Right lobe of liver (tissue), 6 donors: Measurements from ENCODE around the gene GCKR. TPM values are rescaled to one million over a fixed set of nuclear protein-coding genes. Genes with fewer than 3 reads are reported as not detected.

ENCODE experiments used
- ATAC-seq, 4 donors: fragments of 200-7000 bp; cut with Tn5 transposase; one replicate each; pipeline ENCODE4 v1.9.1; 2020; ENCODE audit warnings: mild to moderate bottlenecking in 4 of 4, moderate library complexity in 4 of 4
- DNase-seq, 3 donors: peaks; one replicate each; pipeline ENCODE4 v3.0.0-alpha.2; 2020
- H3K27ac ChIP-seq, 3 donors: fragments of 200-600 bp; one replicate each; pipeline ENCODE4 v1.8.0; 2022
- H3K27me3 ChIP-seq, 2 donors: fragments of 200-600 bp; one replicate each; pipeline ENCODE4 v1.8.0; 2022
- H3K36me3 ChIP-seq, 4 donors: fragments of 200-600 bp; sonication (generic) in 1 of 4; one replicate each; pipeline versions ENCODE4 v1.5.1 to v1.8.0; 2017 to 2022; ENCODE audit warnings: control low read depth in 1 of 4
- H3K4me1 ChIP-seq, 4 donors: fragments of 200-600 bp; sonication (generic) in 1 of 4; one replicate each; pipeline versions ENCODE4 v1.5.1 to v1.8.0; 2017 to 2022; ENCODE audit warnings: control low read depth in 1 of 4
- H3K4me3 ChIP-seq, 3 donors: fragments of 200-600 bp; one replicate each; pipeline ENCODE4 v1.8.0; 2022
- H3K9me3 ChIP-seq, 4 donors: fragments of 200-600 bp; sonication (generic) in 1 of 4; one replicate each; pipeline versions ENCODE4 v1.5.1 to v1.8.0; 2017 to 2022; ENCODE audit warnings: control low read depth in 1 of 4
- POLR2A ChIP-seq: fragments of 450-650 bp; IDR thresholded peaks from one replicate; pipeline ENCODE4 v1.6.1; 2017; ENCODE audit warnings: antibody characterized with exemption, mild to moderate bottlenecking
- WGBS: methylation state at CpG from one replicate; pipeline ENCODE4 v1.1.6; 2018; ENCODE audit warnings: low coverage, low lambda C conversion rate; ENCODE audit not compliant: insufficient coverage; ENCODE audit errors: missing lambda C conversion rate; 5-methylcytosine and 5-hydroxymethylcytosine counted together
- intact Hi-C, 2 donors: fragments of 100-400 bp; cut with DNase I; formaldehyde crosslinking; loops; one replicate each; pipeline versions ENCODE4 v1.11.2 to v1.14.1; 2022
- small RNA-seq, 2 experiments: library from RNA; depleted of rRNA; stranded (forward); fragments of <200 nt; gene quantifications; one replicate each; pipeline ENCODE3, GENCODE V24; 2016
- total RNA-seq, 6 experiments: library from RNA; depleted of rRNA in 2 of 6; stranded (reverse); fragments of >200 nt in 2 of 6; fragmentation: NEBNext Ultra II Directional in 3 of 6; extraction: Animal tissue kit (Norgen Biotek cat#: 25700) in 3 of 6; gene quantifications; one replicate each; pipeline versions ENCODE4 v1.1.0 to v1.2.4, GENCODE V29; 2016 to 2023
- TF ChIP-seq, protein P1 (sequence below), 4 donors: fragments of 200-600 bp in 3 of 4; fragments of 450-650 bp in 1 of 4; IDR thresholded peaks; one replicate each; pipeline versions ENCODE4 v1.5.1 to v1.8.0; 2016 to 2022; ENCODE audit warnings: antibody characterized with exemption in 4 of 4, mild to moderate bottlenecking in 2 of 4
- donor health status: DM: no; HTN: yes; CAD: no.
- donor health status: DM: no; HTN: no; CAD: no.
- donor health status: DM: no; HTN: no; CAD: no.
- donor health status: DM: no; HTN: yes; CAD: no.
- donor health status: DM: no; HTN: yes; CAD: no.

GCKR gene
- total RNA-seq, 6 experiments from 2014 or later, result 57.9 to 164 (median 115) TPM

DNA sequence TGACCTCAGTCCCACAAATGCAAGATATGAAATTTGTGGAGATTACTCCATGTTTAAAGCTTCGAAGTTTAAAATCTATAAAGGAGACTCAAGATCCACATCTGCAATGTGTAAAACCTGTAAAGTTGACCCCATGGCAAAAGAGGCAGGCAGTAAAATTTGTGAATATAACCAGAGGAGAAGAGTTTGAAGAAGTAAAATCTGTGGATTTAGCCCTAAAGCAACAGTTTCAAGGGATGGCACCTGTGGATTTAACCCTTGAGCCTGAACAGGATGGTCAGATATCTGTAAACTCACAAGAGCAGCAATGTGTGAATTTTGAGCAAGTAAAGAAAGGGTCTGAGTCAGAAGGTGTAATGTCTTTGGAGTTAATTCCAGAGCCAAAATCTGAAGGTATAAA is 75.0 kb downstream of the GCKR start:
- intact Hi-C loops, result no loop called here
- peaks cover 0 to 13% (median 3%) of the 10 kb centered on the region in 4 donors for H3K9me3 ChIP-seq
- TF ChIP-seq, protein P1, sequence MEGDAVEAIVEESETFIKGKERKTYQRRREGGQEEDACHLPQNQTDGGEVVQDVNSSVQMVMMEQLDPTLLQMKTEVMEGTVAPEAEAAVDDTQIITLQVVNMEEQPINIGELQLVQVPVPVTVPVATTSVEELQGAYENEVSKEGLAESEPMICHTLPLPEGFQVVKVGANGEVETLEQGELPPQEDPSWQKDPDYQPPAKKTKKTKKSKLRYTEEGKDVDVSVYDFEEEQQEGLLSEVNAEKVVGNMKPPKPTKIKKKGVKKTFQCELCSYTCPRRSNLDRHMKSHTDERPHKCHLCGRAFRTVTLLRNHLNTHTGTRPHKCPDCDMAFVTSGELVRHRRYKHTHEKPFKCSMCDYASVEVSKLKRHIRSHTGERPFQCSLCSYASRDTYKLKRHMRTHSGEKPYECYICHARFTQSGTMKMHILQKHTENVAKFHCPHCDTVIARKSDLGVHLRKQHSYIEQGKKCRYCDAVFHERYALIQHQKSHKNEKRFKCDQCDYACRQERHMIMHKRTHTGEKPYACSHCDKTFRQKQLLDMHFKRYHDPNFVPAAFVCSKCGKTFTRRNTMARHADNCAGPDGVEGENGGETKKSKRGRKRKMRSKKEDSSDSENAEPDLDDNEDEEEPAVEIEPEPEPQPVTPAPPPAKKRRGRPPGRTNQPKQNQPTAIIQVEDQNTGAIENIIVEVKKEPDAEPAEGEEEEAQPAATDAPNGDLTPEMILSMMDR (IDR thresholded peaks at IDR 0.05), result no peak
- ATAC-seq, result no peak
- H3K4me1 ChIP-seq, result no peaks in the 10 kb centered on the region
- H3K27ac ChIP-seq, result no peak overlapping the region
- 92% methylated on average over 1 of the region's 1 CpG for WGBS
- DNase-seq, result no peak
- H3K27me3 ChIP-seq, result no peaks in the 10 kb centered on the region
- H3K4me3 ChIP-seq, result no peak overlapping the region
- H3K36me3 ChIP-seq, result no peaks in the 10 kb centered on the region

DNA sequence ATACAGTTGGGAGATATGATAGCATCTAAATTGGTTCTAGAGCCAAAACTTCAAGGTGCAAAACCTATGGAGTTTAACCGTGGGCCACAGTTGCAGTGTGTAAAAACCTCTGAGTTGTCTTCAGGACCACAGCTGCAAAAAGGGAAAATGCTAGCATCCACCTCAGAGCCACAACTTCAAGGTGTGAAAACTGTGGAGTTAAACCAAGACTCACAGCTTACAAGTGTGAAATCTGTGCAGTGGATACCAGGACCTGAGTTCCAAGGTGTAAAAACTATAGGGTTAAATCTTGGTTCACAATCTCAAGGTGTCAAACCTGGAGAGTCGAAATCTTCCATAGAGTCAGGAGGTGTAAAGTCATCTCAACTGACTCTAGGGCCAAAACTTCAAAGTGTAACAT is 75.8 kb downstream of the GCKR start:
- 59% methylated on average over 2 of the region's 2 CpGs for WGBS
- TF ChIP-seq, protein P1 (IDR thresholded peaks at IDR 0.05), result no peak
- no peak for TF ChIP-seq POLR2A
- H3K4me3 ChIP-seq, result no peak overlapping the region
- no peak for ATAC-seq
- no peaks in the 10 kb centered on the region for H3K4me1 ChIP-seq
- no peaks in the 10 kb centered on the region for H3K27me3 ChIP-seq
- intact Hi-C loops, result no loop called here
- no peak for DNase-seq
- H3K36me3 ChIP-seq, result no peaks in the 10 kb centered on the region
- no peak overlapping the region for H3K27ac ChIP-seq
- H3K9me3 ChIP-seq, result peaks cover 0 to 13% (median 3%) of the 10 kb centered on the region in 4 donors

DNA sequence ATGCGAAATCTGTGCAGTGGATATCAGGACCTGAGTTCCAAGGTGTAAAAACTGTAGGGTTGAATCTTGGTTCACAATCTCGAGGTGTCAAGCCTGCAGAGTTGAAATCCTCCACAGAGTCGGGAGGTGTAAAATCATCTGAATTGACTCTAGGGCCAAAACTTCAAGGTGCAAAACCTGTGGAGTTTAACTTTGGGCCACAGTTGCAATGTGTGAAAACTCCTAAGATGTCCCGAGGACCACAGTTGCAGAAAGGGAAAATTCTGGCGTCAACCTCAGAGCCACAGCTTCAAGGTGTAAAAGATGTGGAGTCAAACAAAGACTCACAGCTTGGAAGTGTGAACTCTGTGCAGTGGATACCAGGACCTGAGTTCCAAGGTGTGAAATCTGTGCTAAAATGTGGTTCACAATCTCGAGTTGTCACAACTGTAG is 76.4 kb downstream of the GCKR start:
- H3K36me3 ChIP-seq, result no peaks in the 10 kb centered on the region
- H3K4me1 ChIP-seq, result no peaks in the 10 kb centered on the region
- peaks cover 0 to 13% (median 3%) of the 10 kb centered on the region in 4 donors for H3K9me3 ChIP-seq
- intact Hi-C loops, result no loop called here
- ATAC-seq (no peak), DNase-seq (no peak)
- WGBS, result 59% methylated on average over 6 of the region's 6 CpGs
- H3K4me3 ChIP-seq, result no peak overlapping the region
- H3K27ac ChIP-seq, result no peak overlapping the region
- H3K27me3 ChIP-seq, result no peaks in the 10 kb centered on the region
- TF ChIP-seq POLR2A, result no peak
- TF ChIP-seq, protein P1 (IDR thresholded peaks at IDR 0.05), result no peak

Small RNA genes within 50 kb of the gene (small RNA-seq; reads per million reads assigned to genes)
- gene RNU6-986P, result 0 reads per million in 2 experiments

Other genes with a start within 250 kb of the GCKR start
- not detected for gene SLC30A3, start 233.8 kb upstream of the GCKR start, total RNA-seq
- not detected for gene DNAJC5G, start 221.4 kb upstream of the GCKR start, total RNA-seq
- gene TRIM54, start 214.4 kb upstream of the GCKR start, total RNA-seq, result under 1 TPM in 2 of 6 experiments, not detected in 4; 0.14 to 0.25 TPM
- gene UCN, start 188.4 kb upstream of the GCKR start, total RNA-seq, result 1 to 10 TPM in 5 of 6 experiments, under 1 TPM in 1; 0.88 to 4.3 (median 1.6) TPM
- 10 to 100 TPM; 17.2 to 82.3 (median 30.4) TPM for gene MPV17, start 173.7 kb upstream of the GCKR start, total RNA-seq
- 10 to 100 TPM; 13.4 to 20.1 (median 16.8) TPM for gene GTF3C2, start 140.1 kb upstream of the GCKR start, total RNA-seq
- gene EIF2B4, start 126.5 kb upstream of the GCKR start, total RNA-seq, result 10 to 100 TPM; 17.6 to 25.0 (median 20.9) TPM
- 10 to 100 TPM; 50.1 to 58.9 (median 54.1) TPM for gene SNX17, start 126.2 kb upstream of the GCKR start, total RNA-seq
- 10 to 100 TPM in 2 of 6 experiments, 1 to 10 TPM in 4; 6.0 to 14.7 (median 9.8) TPM for gene ZNF513, start 116.1 kb upstream of the GCKR start, total RNA-seq
- 10 to 100 TPM; 20.9 to 38.4 (median 24.2) TPM for gene PPM1G, start 87.2 kb upstream of the GCKR start, total RNA-seq
- 10 to 100 TPM; 37.7 to 49.4 (median 41.5) TPM for gene NRBP1, start 68.2 kb upstream of the GCKR start, total RNA-seq
- 1 to 10 TPM; 3.2 to 8.0 (median 4.6) TPM for gene KRTCAP3, start 54.5 kb upstream of the GCKR start, total RNA-seq
- gene IFT172, start 7.1 kb upstream of the GCKR start, total RNA-seq, result 10 to 100 TPM in 1 of 6 experiments, 1 to 10 TPM in 5; 4.4 to 11.5 (median 6.2) TPM
- gene FNDC4, start 1.6 kb upstream of the GCKR start, total RNA-seq, result 100 to 1,000 TPM in 2 of 6 experiments, 10 to 100 TPM in 4; 29.9 to 123 (median 65.1) TPM
- 10 to 100 TPM in 1 of 6 experiments, 1 to 10 TPM in 5; 5.5 to 13.4 (median 6.8) TPM for gene ZNF512, start 86.2 kb downstream of the GCKR start, total RNA-seq
- 1 to 10 TPM in 4 of 6 experiments, under 1 TPM in 2; 0.74 to 2.1 (median 1.5) TPM for gene CCDC121, start 132.2 kb downstream of the GCKR start, total RNA-seq
- 10 to 100 TPM in 4 of 6 experiments, 1 to 10 TPM in 2; 9.4 to 14.6 (median 11.3) TPM for gene GPN1, start 132.2 kb downstream of the GCKR start, total RNA-seq
- 10 to 100 TPM; 11.4 to 15.3 (median 13.9) TPM for gene SUPT7L, start 166.8 kb downstream of the GCKR start, total RNA-seq
- 10 to 100 TPM in 2 of 6 experiments, 1 to 10 TPM in 4; 6.5 to 12.7 (median 8.5) TPM for gene SLC4A1AP, start 167.1 kb downstream of the GCKR start, total RNA-seq